SK-N-SH treated with all-trans-retinoic acid at 6 μM for 48 hours (cell line): ENCODE data around the gene UFL1.

ENCODE experiments used
- ATAC-seq: fragments of 200-7000 bp; cut with Tn5 transposase; 3 replicates; pipeline ENCODE4 v1.9.1; 2020; ENCODE audit warnings: mild to moderate bottlenecking, moderate library complexity
- ARNTL ChIP-seq: fragments of 450-650 bp; formaldehyde crosslinking; IDR thresholded peaks from 2 replicates; pipeline ENCODE4 v1.5.0; 2020; ENCODE audit warnings: low read depth, mild to moderate bottlenecking, moderate library complexity, borderline replicate concordance
- BACH2 ChIP-seq: fragments of 250-450 bp; sonication (Bioruptor Pico); IDR thresholded peaks from 2 replicates; pipeline ENCODE4 v1.9.0; 2021; ENCODE audit warnings: mild to moderate bottlenecking, borderline replicate concordance
- CSDC2 ChIP-seq: fragments of 250-450 bp; sonication (Bioruptor Pico); IDR thresholded peaks from 2 replicates; pipeline ENCODE4 v1.5.0; 2020; ENCODE audit warnings: mild to moderate bottlenecking, moderate library complexity
- ESRRG ChIP-seq: fragments of 250-450 bp; sonication (Bioruptor Pico); IDR thresholded peaks from 2 replicates; pipeline ENCODE4 v1.6.1; 2021; ENCODE audit warnings: mild to moderate bottlenecking
- GLIS3 ChIP-seq: fragments of 250-450 bp; sonication (Bioruptor Pico); IDR thresholded peaks from 2 replicates; pipeline ENCODE4 v1.5.0; 2020; ENCODE audit warnings: mild to moderate bottlenecking, moderate library complexity
- ISL1 ChIP-seq: fragments of 250-450 bp; sonication (Bioruptor Pico); IDR thresholded peaks from 2 replicates; pipeline ENCODE4 v2.1.2; 2022; ENCODE audit warnings: mild to moderate bottlenecking, moderate library complexity
- PPARA ChIP-seq: fragments of 250-450 bp; sonication (Bioruptor Pico); IDR thresholded peaks from 2 replicates; pipeline ENCODE4 v1.5.0; 2020; ENCODE audit warnings: mild to moderate bottlenecking, borderline replicate concordance
- RARB ChIP-seq: fragments of 250-450 bp; sonication (Bioruptor Pico); IDR thresholded peaks from 2 replicates; pipeline ENCODE4 v1.8.0; 2021; ENCODE audit warnings: mild to moderate bottlenecking, moderate library complexity
- TOX ChIP-seq: fragments of 250-450 bp; sonication (Bioruptor Pico); IDR thresholded peaks from 2 replicates; pipeline ENCODE4 v1.8.0; 2021; ENCODE audit warnings: mild to moderate bottlenecking, moderate library complexity, borderline replicate concordance
- ZC3H10 ChIP-seq: fragments of 250-450 bp; sonication (Bioruptor Pico); IDR thresholded peaks from 2 replicates; pipeline ENCODE4 v1.5.1; 2021; ENCODE audit warnings: mild to moderate bottlenecking, moderate library complexity
- ZFP3 ChIP-seq: fragments of 250-450 bp; sonication (Bioruptor Pico); IDR thresholded peaks from 2 replicates; pipeline ENCODE4 v1.5.0; 2020; ENCODE audit warnings: mild to moderate bottlenecking, moderate library complexity
- ZFP30 ChIP-seq: fragments of 450-650 bp; formaldehyde crosslinking; IDR thresholded peaks from 2 replicates; pipeline ENCODE4 v1.5.0; 2022; ENCODE audit warnings: mild to moderate bottlenecking, moderate library complexity
- ZNF565 ChIP-seq: fragments of 450-650 bp; formaldehyde crosslinking; conservative IDR thresholded peaks from 2 replicates; pipeline ENCODE4 v1.5.0; 2020; ENCODE audit warnings: low read depth, mild to moderate bottlenecking, moderate library complexity
- ZNF70 ChIP-seq: fragments of 450-650 bp; formaldehyde crosslinking; IDR thresholded peaks from 2 replicates; pipeline ENCODE4 v1.5.0; 2020; ENCODE audit warnings: mild to moderate bottlenecking, moderate library complexity
- ZNF8 ChIP-seq: fragments of 450-650 bp; formaldehyde crosslinking; IDR thresholded peaks from 2 replicates; pipeline ENCODE4 v1.5.0; 2020; ENCODE audit warnings: mild to moderate bottlenecking, moderate library complexity
- TF ChIP-seq, protein P1 (sequence below): fragments of 250-450 bp; sonication (Bioruptor Pico); IDR thresholded peaks from 2 replicates; pipeline ENCODE4 v1.5.0; 2020; ENCODE audit warnings: mild to moderate bottlenecking, moderate library complexity
- TF ChIP-seq, protein P2 (sequence below): fragments of 250-450 bp; sonication (Bioruptor Pico); IDR thresholded peaks from 2 replicates; pipeline ENCODE4 v1.5.1; 2021; ENCODE audit warnings: mild to moderate bottlenecking, moderate library complexity
- TF ChIP-seq, protein P3 (sequence below): fragments of 250-450 bp; sonication (Bioruptor Pico); IDR thresholded peaks from 2 replicates; pipeline ENCODE4 v1.8.0; 2021; ENCODE audit warnings: low read depth, mild to moderate bottlenecking, moderate library complexity, borderline replicate concordance
- TF ChIP-seq, protein P4 (sequence below): fragments of 250-450 bp; sonication (Bioruptor Pico); IDR thresholded peaks from 2 replicates; pipeline ENCODE4 v1.8.0; 2020; ENCODE audit warnings: mild to moderate bottlenecking, moderate library complexity, borderline replicate concordance

The UFL1 gene

DNA sequence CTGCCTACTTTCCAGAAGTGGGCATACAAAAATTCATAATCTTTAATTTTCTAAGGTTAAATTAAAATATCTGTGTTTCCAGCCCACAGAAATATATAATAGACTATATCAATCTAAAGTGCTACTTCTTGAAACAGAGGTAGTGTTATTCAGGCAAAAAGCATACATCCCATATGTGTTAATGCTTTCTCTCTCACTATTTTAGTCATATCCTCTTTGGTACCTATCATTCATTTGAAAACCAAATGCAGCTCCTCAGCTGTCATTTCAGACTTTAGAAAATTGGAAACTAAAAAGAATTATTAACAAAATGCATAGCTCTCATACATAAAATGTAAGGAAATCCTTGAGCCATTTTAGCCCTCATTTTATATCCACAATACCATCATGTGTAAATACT is 42.2 kb downstream of the UFL1 start (continued):
- TF ChIP-seq, protein P1, sequence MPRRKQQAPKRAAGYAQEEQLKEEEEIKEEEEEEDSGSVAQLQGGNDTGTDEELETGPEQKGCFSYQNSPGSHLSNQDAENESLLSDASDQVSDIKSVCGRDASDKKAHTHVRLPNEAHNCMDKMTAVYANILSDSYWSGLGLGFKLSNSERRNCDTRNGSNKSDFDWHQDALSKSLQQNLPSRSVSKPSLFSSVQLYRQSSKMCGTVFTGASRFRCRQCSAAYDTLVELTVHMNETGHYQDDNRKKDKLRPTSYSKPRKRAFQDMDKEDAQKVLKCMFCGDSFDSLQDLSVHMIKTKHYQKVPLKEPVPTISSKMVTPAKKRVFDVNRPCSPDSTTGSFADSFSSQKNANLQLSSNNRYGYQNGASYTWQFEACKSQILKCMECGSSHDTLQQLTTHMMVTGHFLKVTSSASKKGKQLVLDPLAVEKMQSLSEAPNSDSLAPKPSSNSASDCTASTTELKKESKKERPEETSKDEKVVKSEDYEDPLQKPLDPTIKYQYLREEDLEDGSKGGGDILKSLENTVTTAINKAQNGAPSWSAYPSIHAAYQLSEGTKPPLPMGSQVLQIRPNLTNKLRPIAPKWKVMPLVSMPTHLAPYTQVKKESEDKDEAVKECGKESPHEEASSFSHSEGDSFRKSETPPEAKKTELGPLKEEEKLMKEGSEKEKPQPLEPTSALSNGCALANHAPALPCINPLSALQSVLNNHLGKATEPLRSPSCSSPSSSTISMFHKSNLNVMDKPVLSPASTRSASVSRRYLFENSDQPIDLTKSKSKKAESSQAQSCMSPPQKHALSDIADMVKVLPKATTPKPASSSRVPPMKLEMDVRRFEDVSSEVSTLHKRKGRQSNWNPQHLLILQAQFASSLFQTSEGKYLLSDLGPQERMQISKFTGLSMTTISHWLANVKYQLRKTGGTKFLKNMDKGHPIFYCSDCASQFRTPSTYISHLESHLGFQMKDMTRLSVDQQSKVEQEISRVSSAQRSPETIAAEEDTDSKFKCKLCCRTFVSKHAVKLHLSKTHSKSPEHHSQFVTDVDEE (CRISPR knock-in tag): no peak
- TF ChIP-seq GLIS3 (CRISPR knock-in tag) (no peak), ZFP30 (no peak), ZNF565 (CRISPR knock-in tag) (no peak), ZNF8 (CRISPR knock-in tag) (no peak), PPARA (CRISPR knock-in tag) (no peak), CSDC2 (CRISPR knock-in tag) (no peak)
- TF ChIP-seq, protein P2, sequence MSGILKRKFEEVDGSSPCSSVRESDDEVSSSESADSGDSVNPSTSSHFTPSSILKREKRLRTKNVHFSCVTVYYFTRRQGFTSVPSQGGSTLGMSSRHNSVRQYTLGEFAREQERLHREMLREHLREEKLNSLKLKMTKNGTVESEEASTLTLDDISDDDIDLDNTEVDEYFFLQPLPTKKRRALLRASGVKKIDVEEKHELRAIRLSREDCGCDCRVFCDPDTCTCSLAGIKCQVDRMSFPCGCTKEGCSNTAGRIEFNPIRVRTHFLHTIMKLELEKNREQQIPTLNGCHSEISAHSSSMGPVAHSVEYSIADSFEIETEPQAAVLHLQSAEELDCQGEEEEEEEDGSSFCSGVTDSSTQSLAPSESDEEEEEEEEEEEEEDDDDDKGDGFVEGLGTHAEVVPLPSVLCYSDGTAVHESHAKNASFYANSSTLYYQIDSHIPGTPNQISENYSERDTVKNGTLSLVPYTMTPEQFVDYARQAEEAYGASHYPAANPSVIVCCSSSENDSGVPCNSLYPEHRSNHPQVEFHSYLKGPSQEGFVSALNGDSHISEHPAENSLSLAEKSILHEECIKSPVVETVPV (CRISPR knock-in tag): no peak

DNA sequence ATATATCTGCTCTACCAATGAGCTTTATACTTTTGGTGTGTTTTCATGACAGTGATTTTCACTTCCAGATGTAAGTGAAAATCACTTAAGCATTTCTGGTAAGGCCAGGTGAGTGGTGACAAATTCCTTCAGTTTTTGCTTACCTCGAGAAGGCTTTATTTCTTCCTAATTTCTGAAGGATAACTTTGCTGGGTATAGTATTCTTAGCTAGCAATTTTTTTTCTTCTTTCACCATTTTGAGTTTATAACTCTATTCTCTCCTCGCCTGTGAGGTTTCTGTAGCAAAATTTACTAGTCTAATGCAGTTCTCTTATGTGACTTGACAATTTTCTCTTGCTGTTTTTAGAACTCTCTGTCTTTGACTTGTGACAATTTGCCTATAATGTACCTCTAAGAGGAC is 48.4 kb downstream of the UFL1 start:
- ATAC-seq: no peak
- no peak for TF ChIP-seq ZNF565 (CRISPR knock-in tag)
- TF ChIP-seq, protein P1 (CRISPR knock-in tag): no peak
- no peak for TF ChIP-seq TOX (CRISPR knock-in tag)
- TF ChIP-seq ZFP3: no peak
- TF ChIP-seq, protein P3, sequence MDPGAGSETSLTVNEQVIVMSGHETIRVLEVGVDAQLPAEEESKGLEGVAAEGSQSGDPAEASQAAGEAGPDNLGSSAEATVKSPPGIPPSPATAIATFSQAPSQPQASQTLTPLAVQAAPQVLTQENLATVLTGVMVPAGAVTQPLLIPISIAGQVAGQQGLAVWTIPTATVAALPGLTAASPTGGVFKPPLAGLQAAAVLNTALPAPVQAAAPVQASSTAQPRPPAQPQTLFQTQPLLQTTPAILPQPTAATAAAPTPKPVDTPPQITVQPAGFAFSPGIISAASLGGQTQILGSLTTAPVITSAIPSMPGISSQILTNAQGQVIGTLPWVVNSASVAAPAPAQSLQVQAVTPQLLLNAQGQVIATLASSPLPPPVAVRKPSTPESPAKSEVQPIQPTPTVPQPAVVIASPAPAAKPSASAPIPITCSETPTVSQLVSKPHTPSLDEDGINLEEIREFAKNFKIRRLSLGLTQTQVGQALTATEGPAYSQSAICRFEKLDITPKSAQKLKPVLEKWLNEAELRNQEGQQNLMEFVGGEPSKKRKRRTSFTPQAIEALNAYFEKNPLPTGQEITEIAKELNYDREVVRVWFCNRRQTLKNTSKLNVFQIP (CRISPR knock-in tag): no peak
- TF ChIP-seq ZC3H10 (CRISPR knock-in tag): no peak
- no peak for TF ChIP-seq ZNF70 (CRISPR knock-in tag)
- TF ChIP-seq, protein P4, sequence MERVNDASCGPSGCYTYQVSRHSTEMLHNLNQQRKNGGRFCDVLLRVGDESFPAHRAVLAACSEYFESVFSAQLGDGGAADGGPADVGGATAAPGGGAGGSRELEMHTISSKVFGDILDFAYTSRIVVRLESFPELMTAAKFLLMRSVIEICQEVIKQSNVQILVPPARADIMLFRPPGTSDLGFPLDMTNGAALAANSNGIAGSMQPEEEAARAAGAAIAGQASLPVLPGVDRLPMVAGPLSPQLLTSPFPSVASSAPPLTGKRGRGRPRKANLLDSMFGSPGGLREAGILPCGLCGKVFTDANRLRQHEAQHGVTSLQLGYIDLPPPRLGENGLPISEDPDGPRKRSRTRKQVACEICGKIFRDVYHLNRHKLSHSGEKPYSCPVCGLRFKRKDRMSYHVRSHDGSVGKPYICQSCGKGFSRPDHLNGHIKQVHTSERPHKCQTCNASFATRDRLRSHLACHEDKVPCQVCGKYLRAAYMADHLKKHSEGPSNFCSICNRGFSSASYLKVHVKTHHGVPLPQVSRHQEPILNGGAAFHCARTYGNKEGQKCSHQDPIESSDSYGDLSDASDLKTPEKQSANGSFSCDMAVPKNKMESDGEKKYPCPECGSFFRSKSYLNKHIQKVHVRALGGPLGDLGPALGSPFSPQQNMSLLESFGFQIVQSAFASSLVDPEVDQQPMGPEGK (CRISPR knock-in tag): no peak
- no peak for TF ChIP-seq RARB (CRISPR knock-in tag)
- no peak for TF ChIP-seq GLIS3 (CRISPR knock-in tag)
- no peak for TF ChIP-seq ARNTL (CRISPR knock-in tag)
- no peak for TF ChIP-seq ESRRG
- no peak for TF ChIP-seq BACH2
- no peak for TF ChIP-seq PPARA (CRISPR knock-in tag)
- no peak for TF ChIP-seq CSDC2 (CRISPR knock-in tag)
- TF ChIP-seq ISL1 (CRISPR knock-in tag): no peak

DNA sequence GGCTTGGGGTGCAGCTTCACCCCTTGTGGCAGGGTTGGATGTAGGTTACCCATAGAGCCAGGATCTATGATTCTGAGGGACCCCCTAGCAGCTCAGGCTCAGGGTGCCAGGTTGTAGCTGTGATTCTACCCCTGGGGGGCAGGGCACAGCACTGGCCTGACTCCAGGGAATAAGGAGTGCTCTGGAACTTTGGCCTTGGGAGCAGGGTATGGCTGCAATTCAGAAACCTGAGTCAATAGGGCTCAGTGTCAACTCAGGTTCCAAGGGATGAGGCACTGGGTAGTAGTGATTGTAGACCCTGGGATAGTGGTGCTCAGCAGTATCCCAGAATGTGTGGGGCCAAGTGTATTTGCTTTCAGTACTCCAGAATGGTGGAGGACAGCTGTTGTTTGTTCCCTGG is 49.9 kb downstream of the UFL1 start:
- no peak for ATAC-seq
- no peak for TF ChIP-seq TOX (CRISPR knock-in tag)
- TF ChIP-seq, all 23 proteins: peak for 0
